ENCODE measurements around the gene MAFG. TPM values are rescaled to one million over a fixed set of nuclear protein-coding genes. Genes with fewer than 3 reads are reported as not detected.

Gene MAFG
- total and polyA plus RNA-seq, 8 donors, result 2.3 to 30.4 (median 11.2) TPM

GRCh38 chr17:81927152-81927652 is 333 bp downstream of the MAFG start:
- Histone ChIP-seq H3K36me3 (peaks cover 7 to 8% (median 8%) of the 10 kb centered on the region in 4 donors), H3K4me3 (peak overlapping the region; percentile 92 to 98 (median 94)), H3K4me1 (peaks cover 53 to 62% (median 59%) of the 10 kb centered on the region in 4 donors), H3K27ac (peak overlapping the region; percentile 93 to 99 (median 98)), H3K27me3 (peaks cover 0 to 35% (median 6%) of the 10 kb centered on the region in 3 donors), H3K9me3 (no peaks in the 10 kb centered on the region)
- WGBS, 5 donors, result 0 to 1% (median 0%) methylated on average over 23 to 74 of the region's 78 CpGs; no CpG with 5 or more reads in 2 of the 5 donors
- intact Hi-C loops (cut with DNase I; ENCODE audit: low total_unique reads), result no loop called here
- DNase-seq, result no peak
- TF ChIP-seq EP300 (IDR thresholded peaks at IDR 0.05), result no peak
- no peak for TF ChIP-seq POLR2AphosphoS5 (IDR thresholded peaks at IDR 0.05)
- no peak for TF ChIP-seq POLR2A (IDR thresholded peaks at IDR 0.05)
- no peak for TF ChIP-seq CTCF (IDR thresholded peaks at IDR 0.05)

GRCh38 chr17:81926451-81927151 is 934 bp downstream of the MAFG start:
- TF ChIP-seq CTCF (IDR thresholded peaks at IDR 0.05) (no peak), POLR2AphosphoS5 (IDR thresholded peaks at IDR 0.05) (peak in 2 of 3 donors; percentile 81)
- Histone ChIP-seq H3K4me1 (peaks cover 53 to 66% (median 63%) of the 10 kb centered on the region in 4 donors), H3K36me3 (peaks cover 8 to 13% (median 12%) of the 10 kb centered on the region in 4 donors), H3K9me3 (no peaks in the 10 kb centered on the region), H3K27ac (peak overlapping the region; percentile 93 to 99 (median 98)), H3K27me3 (peaks cover 0 to 31% (median 6%) of the 10 kb centered on the region in 3 donors), H3K4me3 (peak overlapping the region; percentile 92 to 98 (median 94))
- DNase-seq, result peak; percentile 89 to 92
- WGBS, 5 donors, result 0 to 1% (median 0%) methylated on average over 10 to 46 of the region's 46 CpGs
- intact Hi-C loops (cut with DNase I; ENCODE audit: low total_unique reads), result no loop called here

GRCh38 chr17:81925860-81926450 is 1.6 kb downstream of the MAFG start:
- peaks cover 0 to 25% (median 6%) of the 10 kb centered on the region in 3 donors for H3K27me3 ChIP-seq
- peak overlapping the region; percentile 93 to 99 (median 98) for H3K27ac ChIP-seq
- TF ChIP-seq CTCF (IDR thresholded peaks at IDR 0.05), result no peak
- no peak for TF ChIP-seq EP300 (IDR thresholded peaks at IDR 0.05)
- no peak for TF ChIP-seq POLR2AphosphoS5 (IDR thresholded peaks at IDR 0.05)
- TF ChIP-seq POLR2A (IDR thresholded peaks at IDR 0.05), result no peak
- peak overlapping the region; percentile 92 to 98 (median 94) for H3K4me3 ChIP-seq
- H3K9me3 ChIP-seq, result no peaks in the 10 kb centered on the region
- intact Hi-C loops (cut with DNase I; ENCODE audit: low total_unique reads), result no loop called here
- 39 to 53% (median 48%) methylated on average over 3 to 10 of the region's 10 CpGs for WGBS, 5 donors
- peaks cover 53 to 71% (median 67%) of the 10 kb centered on the region in 4 donors for H3K4me1 ChIP-seq
- no peak for DNase-seq
- H3K36me3 ChIP-seq, result peaks cover 8 to 17% (median 16%) of the 10 kb centered on the region in 4 donors
